GM12864 (cell line): ENCODE results near the gene ARID2.

Experiments used
- DNase-seq: peaks from one replicate; pipeline ENCODE4 v3.0.0-alpha.2; 2011; ENCODE audit warnings: low read depth
- H3K4me3 ChIP-seq: 2 replicates; pipeline ENCODE4 v1.5.1; 2011; ENCODE audit warnings: mild to moderate bottlenecking, low read depth, low read length, control low read depth
- CTCF ChIP-seq: IDR thresholded peaks from 2 replicates; pipeline ENCODE4 v1.5.1; 2011; ENCODE audit warnings: low read depth, mild to moderate bottlenecking, moderate library complexity, low read length, control low read depth, inconsistent platforms; ENCODE audit errors: missing control alignments

ARID2 gene

GRCh38 chr12:45801625-45802024 lies 72.1 kb downstream of the ARID2 start:
- TF ChIP-seq CTCF = no peak
- no peak for DNase-seq
- H3K4me3 ChIP-seq = no peak overlapping the region

GRCh38 chr12:45803111-45803510 lies 73.6 kb downstream of the ARID2 start:
- no peak for DNase-seq
- no peak for TF ChIP-seq CTCF
- no peak overlapping the region for H3K4me3 ChIP-seq

GRCh38 chr12:45816652-45817051 lies 87.1 kb downstream of the ARID2 start:
- TF ChIP-seq CTCF = no peak
- H3K4me3 ChIP-seq = no peak overlapping the region

GRCh38 chr12:45827974-45828373 lies 98.5 kb downstream of the ARID2 start:
- H3K4me3 ChIP-seq = no peak overlapping the region
- no peak for TF ChIP-seq CTCF
- DNase-seq = no peak

More at GRCh38 chr12:45816652-45817051, 87.1 kb downstream of the ARID2 start:
- no peak for DNase-seq

- no peak for DNase-seq
- H3K4me3 ChIP-seq = no peak overlapping the region
- no peak for TF ChIP-seq CTCF
Measured at GRCh38 chr12:45828402-45828801, 98.9 kb downstream of the ARID2 start.

GRCh38 chr12:45831590-45831989 lies 102.1 kb downstream of the ARID2 start:
- DNase-seq = no peak
- no peak for TF ChIP-seq CTCF
- H3K4me3 ChIP-seq = no peak overlapping the region

- DNase-seq = no peak
- H3K4me3 ChIP-seq = no peak overlapping the region
- TF ChIP-seq CTCF = no peak
Measured at GRCh38 chr12:45833401-45833800, 103.9 kb downstream of the ARID2 start.
